ENCODE data around the gene TDRD12.

The TDRD12 gene

GRCh38 chr19:32872391-32872790 is 152.8 kb downstream of the TDRD12 start:
- no peak for DNase-seq

DNA sequence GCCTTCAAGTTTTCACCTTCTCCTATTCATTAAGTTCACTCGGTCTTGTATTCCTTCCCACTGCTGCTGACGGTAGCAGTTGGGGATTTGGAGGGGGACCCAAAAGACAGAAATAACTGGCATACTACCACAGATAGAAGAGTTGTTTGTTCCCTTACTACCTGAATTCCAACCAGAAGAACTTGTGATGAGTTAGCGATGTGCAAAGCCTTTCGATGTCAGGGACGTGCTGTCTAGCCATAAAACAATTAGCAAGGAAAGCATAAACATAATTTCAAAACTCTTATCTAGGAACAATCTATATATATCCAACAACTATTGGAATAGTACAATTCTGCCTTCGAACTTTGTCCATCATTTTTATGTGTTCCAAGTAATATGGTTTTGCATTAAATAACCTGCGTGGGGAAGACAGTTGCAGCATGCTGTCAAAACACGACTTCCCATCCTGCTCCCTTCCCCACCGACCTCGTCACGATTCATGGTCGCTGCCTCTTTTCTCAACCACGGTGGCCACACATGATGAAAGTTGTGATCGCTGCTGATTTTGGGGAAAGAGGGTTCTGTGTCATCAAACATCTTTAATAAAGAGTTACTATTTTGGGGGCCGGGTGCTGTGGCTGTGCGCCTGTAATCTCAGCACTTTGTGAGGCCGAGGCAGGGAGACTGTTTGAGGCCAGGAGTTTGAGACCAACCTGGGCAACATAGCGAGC is 153.8 kb downstream of the TDRD12 start:
- no peak for DNase-seq

GRCh38 chr19:32874605-32875004 is 155.0 kb downstream of the TDRD12 start:
- DNase-seq, result no peak

- DNase-seq, result no peak
Observed at GRCh38 chr19:32875428-32875827, 155.9 kb downstream of the TDRD12 start.

DNA sequence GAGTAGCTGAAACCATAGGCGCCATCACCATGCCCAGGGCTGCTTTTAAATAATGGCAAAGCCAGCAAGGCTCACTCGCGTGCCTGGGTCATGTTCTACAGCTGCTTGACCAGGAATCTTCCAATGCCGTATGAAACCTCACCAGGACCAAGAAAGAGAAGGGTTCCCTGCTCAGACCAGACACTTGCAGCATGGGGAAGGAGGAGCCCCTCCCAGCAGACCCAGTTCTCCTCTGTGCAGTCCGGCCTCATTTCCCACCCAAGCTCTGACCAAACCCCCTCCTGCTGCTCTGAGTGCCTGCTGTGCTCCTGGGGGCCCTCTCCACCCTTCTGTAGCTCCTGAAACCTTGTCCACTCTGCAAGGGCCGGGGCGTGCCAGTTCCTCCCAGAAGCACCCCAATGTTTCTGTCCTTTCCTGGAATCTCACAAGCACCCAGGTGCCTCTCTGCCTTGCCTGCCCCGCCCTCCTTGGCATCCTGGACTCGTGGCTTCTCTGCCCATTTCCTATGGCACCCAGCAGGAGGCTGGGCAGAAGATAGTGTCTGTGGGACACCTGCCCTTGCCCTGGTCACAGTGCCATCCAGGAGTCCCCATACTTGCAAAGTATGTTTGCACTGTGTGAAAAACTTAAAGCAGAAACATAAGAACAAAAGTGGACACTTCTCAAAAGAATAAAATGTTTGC is 156.8 kb downstream of the TDRD12 start:
- DNase-seq, result no peak

- DNase-seq, result no peak
Observed at GRCh38 chr19:32876919-32877285, 157.3 kb downstream of the TDRD12 start.

Data from COR-L47 (cell line).